Sigmoid colon (tissue), 4 donors: ENCODE measurements around the gene DPM2.

Source experiments
- EP300 ChIP-seq, 4 donors: sonication (generic); formaldehyde crosslinking; IDR thresholded peaks; one replicate each; pipeline ENCODE4 v1.6.1; 2017; ENCODE audit warnings: antibody characterized with exemption in 4 of 4
- POLR2AphosphoS5 ChIP-seq, 4 donors: sonication (generic); formaldehyde crosslinking; IDR thresholded peaks; one replicate each; pipeline ENCODE4 v1.6.1; 2017; ENCODE audit warnings: antibody characterized with exemption in 4 of 4
- TF ChIP-seq, protein P1 (sequence below), 4 experiments: fragments of 450-650 bp in 3 of 4; fragments of 200-600 bp in 1 of 4; IDR thresholded peaks; one replicate each; pipeline ENCODE4 v1.5.1; 2016 to 2019; ENCODE audit warnings: antibody characterized with exemption in 4 of 4, mild to moderate bottlenecking in 3 of 4, moderate library complexity in 2 of 4

DNA sequence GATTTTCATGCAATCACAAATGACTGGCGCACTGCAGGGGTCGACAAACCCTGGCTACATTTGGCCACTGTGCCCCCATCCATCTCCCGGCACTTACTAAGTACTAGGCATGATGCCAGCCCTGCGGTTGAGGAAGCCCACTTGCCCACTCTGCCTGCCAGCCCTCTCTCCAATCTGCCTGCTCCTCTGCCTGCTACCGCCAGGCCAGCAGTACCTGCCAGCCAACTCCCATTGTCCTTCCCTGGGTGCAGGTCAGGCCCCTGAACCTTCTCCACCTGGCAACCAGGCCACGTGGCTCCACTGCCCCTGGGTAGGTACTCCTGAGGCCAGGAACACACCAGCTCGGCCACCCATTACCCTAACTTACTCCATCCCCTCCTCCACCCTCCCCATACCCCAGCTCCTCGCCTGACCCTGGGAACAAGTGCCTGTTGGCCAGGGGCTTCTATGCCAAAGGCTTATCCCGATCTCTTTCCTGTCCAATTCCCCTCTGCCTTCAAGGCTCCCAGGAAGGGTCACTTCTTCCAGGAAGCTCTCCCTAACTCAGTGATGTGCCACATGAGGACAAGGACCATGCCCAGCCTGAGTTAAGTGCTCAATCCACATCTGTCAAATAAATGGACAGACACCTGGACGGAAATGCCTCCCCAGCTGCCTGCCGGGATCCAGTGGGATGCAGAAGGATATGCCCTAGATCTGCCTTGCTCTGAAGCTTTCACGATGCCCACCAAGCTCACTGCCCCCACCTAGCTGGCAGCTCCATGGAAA is 36.5 kb upstream of the DPM2 start:
- TF ChIP-seq, protein P1, sequence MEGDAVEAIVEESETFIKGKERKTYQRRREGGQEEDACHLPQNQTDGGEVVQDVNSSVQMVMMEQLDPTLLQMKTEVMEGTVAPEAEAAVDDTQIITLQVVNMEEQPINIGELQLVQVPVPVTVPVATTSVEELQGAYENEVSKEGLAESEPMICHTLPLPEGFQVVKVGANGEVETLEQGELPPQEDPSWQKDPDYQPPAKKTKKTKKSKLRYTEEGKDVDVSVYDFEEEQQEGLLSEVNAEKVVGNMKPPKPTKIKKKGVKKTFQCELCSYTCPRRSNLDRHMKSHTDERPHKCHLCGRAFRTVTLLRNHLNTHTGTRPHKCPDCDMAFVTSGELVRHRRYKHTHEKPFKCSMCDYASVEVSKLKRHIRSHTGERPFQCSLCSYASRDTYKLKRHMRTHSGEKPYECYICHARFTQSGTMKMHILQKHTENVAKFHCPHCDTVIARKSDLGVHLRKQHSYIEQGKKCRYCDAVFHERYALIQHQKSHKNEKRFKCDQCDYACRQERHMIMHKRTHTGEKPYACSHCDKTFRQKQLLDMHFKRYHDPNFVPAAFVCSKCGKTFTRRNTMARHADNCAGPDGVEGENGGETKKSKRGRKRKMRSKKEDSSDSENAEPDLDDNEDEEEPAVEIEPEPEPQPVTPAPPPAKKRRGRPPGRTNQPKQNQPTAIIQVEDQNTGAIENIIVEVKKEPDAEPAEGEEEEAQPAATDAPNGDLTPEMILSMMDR (IDR thresholded peaks at IDR 0.05) = no peak
- no peak for TF ChIP-seq EP300 (IDR thresholded peaks at IDR 0.05)
- TF ChIP-seq POLR2AphosphoS5 (IDR thresholded peaks at IDR 0.05) = no peak
